NCI-H187 treated with DMSO at 0.1 percent for 48 hours (cell line): ENCODE data around the gene CAMK2G.

Source experiments
- DNase-seq: peaks from one replicate; lab custom pipeline; 2025; lab: John Stamatoyannopoulos, UW

CAMK2G gene

GRCh38 chr10:73879296-73880173 lies 5.2 kb upstream of the CAMK2G start:
- no peak for DNase-seq

GRCh38 chr10:73878365-73878764 lies 4.0 kb upstream of the CAMK2G start:
- DNase-seq, result no peak

- no peak for DNase-seq
Measured at GRCh38 chr10:73877533-73878160, 3.3 kb upstream of the CAMK2G start.

GRCh38 chr10:73876971-73877370 lies 2.6 kb upstream of the CAMK2G start:
- DNase-seq, result no peak

- no peak for DNase-seq
Measured at GRCh38 chr10:73876566-73876965, 2.2 kb upstream of the CAMK2G start.

- no peak for DNase-seq
Measured at GRCh38 chr10:73876157-73876556, 1.8 kb upstream of the CAMK2G start.

- no peak for DNase-seq
Measured at GRCh38 chr10:73875139-73875475, 752 bp upstream of the CAMK2G start.

- no peak for DNase-seq
Measured at GRCh38 chr10:73873838-73874215, 528 bp downstream of the CAMK2G start.

- no peak for DNase-seq
Measured at GRCh38 chr10:73873142-73873837, 1.1 kb downstream of the CAMK2G start.

GRCh38 chr10:73872190-73872710 lies 2.1 kb downstream of the CAMK2G start:
- DNase-seq, result no peak

GRCh38 chr10:73871295-73872189 lies 2.8 kb downstream of the CAMK2G start:
- no peak for DNase-seq

- DNase-seq, result no peak
Measured at GRCh38 chr10:73868655-73869195, 5.6 kb downstream of the CAMK2G start.

GRCh38 chr10:73867871-73868631 lies 6.3 kb downstream of the CAMK2G start:
- no peak for DNase-seq

- DNase-seq, result no peak
Measured at GRCh38 chr10:73867126-73867807, 7.1 kb downstream of the CAMK2G start.

- no peak for DNase-seq
Measured at GRCh38 chr10:73866621-73867020, 7.7 kb downstream of the CAMK2G start.

GRCh38 chr10:73865459-73866442 lies 8.6 kb downstream of the CAMK2G start:
- DNase-seq, result no peak

- no peak for DNase-seq
Measured at GRCh38 chr10:73865107-73865458, 9.3 kb downstream of the CAMK2G start.

GRCh38 chr10:73864229-73864628 lies 10.1 kb downstream of the CAMK2G start:
- DNase-seq, result no peak
